ENCODE measurements around the gene DNAJA3.
A peak's percentile ranks its signal among the peaks of the same experiment; 100 is the strongest.

DNAJA3 gene

DNA sequence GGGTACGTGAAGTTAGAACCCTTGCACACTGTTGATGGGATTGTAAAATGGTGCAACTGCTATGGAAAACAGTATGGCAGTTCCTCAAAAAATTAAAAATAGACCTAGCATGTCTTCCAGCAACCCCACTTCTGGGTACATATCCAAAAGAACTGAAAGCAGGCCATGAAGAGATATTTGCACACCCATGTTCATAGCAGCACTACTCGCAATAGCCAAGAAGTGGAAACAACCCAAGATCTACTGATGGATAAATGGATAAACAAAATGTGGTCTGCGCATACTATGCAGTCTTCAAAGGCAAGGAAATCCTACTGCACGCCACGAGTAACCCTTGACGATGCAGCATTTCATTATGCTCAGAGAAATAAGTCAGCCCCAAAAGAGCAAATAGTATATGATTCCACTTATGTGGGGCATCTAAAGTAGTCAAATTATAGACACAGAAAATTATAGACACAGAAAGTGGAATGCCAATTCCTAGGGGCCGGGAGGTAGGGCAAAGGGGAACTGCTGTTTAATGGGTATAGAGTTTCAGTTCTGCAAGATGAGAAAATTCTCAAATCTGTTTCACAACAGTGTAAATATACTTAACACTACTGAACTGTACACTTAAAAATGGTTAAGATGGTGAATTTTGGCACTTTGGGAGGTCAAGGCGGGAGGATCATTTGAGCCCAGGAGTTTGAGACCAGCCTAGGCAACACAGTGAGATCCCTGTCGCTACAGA, 26.5 kb upstream of the DNAJA3 start:
- DNase-seq, result no peak
- no peaks in the 10 kb centered on the region for H3K27me3 ChIP-seq (replicated peaks; ENCODE audit: control insufficient read depth, insufficient read depth, low read length, poor library complexity, severe bottlenecking)
- H3K4me3 ChIP-seq (ENCODE audit: insufficient read depth, low read depth, low read length, poor library complexity, severe bottlenecking), result no peak overlapping the region
- peaks cover 4% of the 10 kb centered on the region for H3K4me1 ChIP-seq (ENCODE audit: control insufficient read depth, insufficient read depth, low read length, poor library complexity, severe bottlenecking)
- H3K27ac ChIP-seq (ENCODE audit: insufficient read depth, low read length, poor library complexity, severe bottlenecking), result no peak overlapping the region
- H3K36me3 ChIP-seq (ENCODE audit: control insufficient read depth, insufficient read depth, low read length), result peaks cover 79% of the 10 kb centered on the region
- H3K9me3 ChIP-seq (ENCODE audit: control insufficient read depth, low read length), result no peaks in the 10 kb centered on the region

GRCh38 chr16:4401094-4401501, 24.6 kb upstream of the DNAJA3 start:
- no peak for DNase-seq
- no peak overlapping the region for H3K4me3 ChIP-seq (ENCODE audit: insufficient read depth, low read depth, low read length, poor library complexity, severe bottlenecking)
- no peaks in the 10 kb centered on the region for H3K27me3 ChIP-seq (replicated peaks; ENCODE audit: control insufficient read depth, insufficient read depth, low read length, poor library complexity, severe bottlenecking)
- no peaks in the 10 kb centered on the region for H3K9me3 ChIP-seq (ENCODE audit: control insufficient read depth, low read length)
- peaks cover 4% of the 10 kb centered on the region for H3K4me1 ChIP-seq (ENCODE audit: control insufficient read depth, insufficient read depth, low read length, poor library complexity, severe bottlenecking)
- H3K36me3 ChIP-seq (ENCODE audit: control insufficient read depth, insufficient read depth, low read length), result peaks cover 81% of the 10 kb centered on the region
- H3K27ac ChIP-seq (ENCODE audit: insufficient read depth, low read length, poor library complexity, severe bottlenecking), result no peak overlapping the region

DNA sequence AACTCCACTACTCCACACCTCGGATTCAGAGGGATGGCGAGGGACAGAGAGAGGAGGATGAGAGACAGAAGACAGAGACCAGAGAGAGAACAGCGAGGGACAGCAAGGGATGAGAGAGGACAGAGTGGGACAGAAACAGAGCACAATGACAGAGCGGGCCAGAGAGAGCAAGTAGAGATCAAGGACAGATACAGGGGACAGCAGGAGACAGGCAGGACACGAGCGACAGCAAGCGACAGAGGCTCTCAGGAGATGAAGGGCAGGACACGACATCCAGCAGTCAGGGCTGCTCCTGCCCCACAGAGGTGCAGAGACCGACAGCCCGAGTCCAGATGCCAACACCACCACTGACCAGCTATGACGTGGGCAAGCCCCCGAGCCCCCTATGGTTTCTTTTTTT, 24.2 kb upstream of the DNAJA3 start:
- no peak for DNase-seq
- no peaks in the 10 kb centered on the region for H3K27me3 ChIP-seq (replicated peaks; ENCODE audit: control insufficient read depth, insufficient read depth, low read length, poor library complexity, severe bottlenecking)
- H3K4me3 ChIP-seq (ENCODE audit: insufficient read depth, low read depth, low read length, poor library complexity, severe bottlenecking), result no peak overlapping the region
- peaks cover 4% of the 10 kb centered on the region for H3K4me1 ChIP-seq (ENCODE audit: control insufficient read depth, insufficient read depth, low read length, poor library complexity, severe bottlenecking)
- peaks cover 81% of the 10 kb centered on the region for H3K36me3 ChIP-seq (ENCODE audit: control insufficient read depth, insufficient read depth, low read length)
- no peak overlapping the region for H3K27ac ChIP-seq (ENCODE audit: insufficient read depth, low read length, poor library complexity, severe bottlenecking)
- H3K9me3 ChIP-seq (ENCODE audit: control insufficient read depth, low read length), result no peaks in the 10 kb centered on the region

GRCh38 chr16:4402439-4403132, 23.1 kb upstream of the DNAJA3 start:
- H3K36me3 ChIP-seq (ENCODE audit: control insufficient read depth, insufficient read depth, low read length), result peaks cover 89% of the 10 kb centered on the region
- H3K27me3 ChIP-seq (replicated peaks; ENCODE audit: control insufficient read depth, insufficient read depth, low read length, poor library complexity, severe bottlenecking), result no peaks in the 10 kb centered on the region
- H3K4me1 ChIP-seq (ENCODE audit: control insufficient read depth, insufficient read depth, low read length, poor library complexity, severe bottlenecking), result peaks cover 4% of the 10 kb centered on the region
- H3K9me3 ChIP-seq (ENCODE audit: control insufficient read depth, low read length), result no peaks in the 10 kb centered on the region
- H3K27ac ChIP-seq (ENCODE audit: insufficient read depth, low read length, poor library complexity, severe bottlenecking), result peak overlapping the region; percentile 13
- H3K4me3 ChIP-seq (ENCODE audit: insufficient read depth, low read depth, low read length, poor library complexity, severe bottlenecking), result no peak overlapping the region
- peak in 2 of 3 donors; percentile 30 to 50 for DNase-seq

GRCh38 chr16:4403133-4403949, 22.3 kb upstream of the DNAJA3 start:
- H3K36me3 ChIP-seq (ENCODE audit: control insufficient read depth, insufficient read depth, low read length), result peaks cover 90% of the 10 kb centered on the region
- peaks cover 4% of the 10 kb centered on the region for H3K4me1 ChIP-seq (ENCODE audit: control insufficient read depth, insufficient read depth, low read length, poor library complexity, severe bottlenecking)
- peak overlapping the region; percentile 13 for H3K27ac ChIP-seq (ENCODE audit: insufficient read depth, low read length, poor library complexity, severe bottlenecking)
- H3K9me3 ChIP-seq (ENCODE audit: control insufficient read depth, low read length), result no peaks in the 10 kb centered on the region
- no peak overlapping the region for H3K4me3 ChIP-seq (ENCODE audit: insufficient read depth, low read depth, low read length, poor library complexity, severe bottlenecking)
- H3K27me3 ChIP-seq (replicated peaks; ENCODE audit: control insufficient read depth, insufficient read depth, low read length, poor library complexity, severe bottlenecking), result no peaks in the 10 kb centered on the region
- DNase-seq, result no peak

GRCh38 chr16:4404247-4404966, 21.3 kb upstream of the DNAJA3 start:
- Histone ChIP-seq H3K36me3 (ENCODE audit: control insufficient read depth, insufficient read depth, low read length) (peaks cover 91% of the 10 kb centered on the region), H3K27ac (ENCODE audit: insufficient read depth, low read length, poor library complexity, severe bottlenecking) (peak overlapping the region; percentile 14), H3K27me3 (replicated peaks; ENCODE audit: control insufficient read depth, insufficient read depth, low read length, poor library complexity, severe bottlenecking) (no peaks in the 10 kb centered on the region), H3K4me1 (ENCODE audit: control insufficient read depth, insufficient read depth, low read length, poor library complexity, severe bottlenecking) (peaks cover 4% of the 10 kb centered on the region), H3K4me3 (ENCODE audit: insufficient read depth, low read depth, low read length, poor library complexity, severe bottlenecking) (no peak overlapping the region), H3K9me3 (ENCODE audit: control insufficient read depth, low read length) (no peaks in the 10 kb centered on the region)
- no peak for DNase-seq

GRCh38 chr16:4404967-4405696, 20.5 kb upstream of the DNAJA3 start:
- peaks cover 91% of the 10 kb centered on the region for H3K36me3 ChIP-seq (ENCODE audit: control insufficient read depth, insufficient read depth, low read length)
- H3K27me3 ChIP-seq (replicated peaks; ENCODE audit: control insufficient read depth, insufficient read depth, low read length, poor library complexity, severe bottlenecking), result no peaks in the 10 kb centered on the region
- H3K9me3 ChIP-seq (ENCODE audit: control insufficient read depth, low read length), result no peaks in the 10 kb centered on the region
- no peak overlapping the region for H3K4me3 ChIP-seq (ENCODE audit: insufficient read depth, low read depth, low read length, poor library complexity, severe bottlenecking)
- no peak for DNase-seq
- H3K4me1 ChIP-seq (ENCODE audit: control insufficient read depth, insufficient read depth, low read length, poor library complexity, severe bottlenecking), result peaks cover 4% of the 10 kb centered on the region
- no peak overlapping the region for H3K27ac ChIP-seq (ENCODE audit: insufficient read depth, low read length, poor library complexity, severe bottlenecking)

DNA sequence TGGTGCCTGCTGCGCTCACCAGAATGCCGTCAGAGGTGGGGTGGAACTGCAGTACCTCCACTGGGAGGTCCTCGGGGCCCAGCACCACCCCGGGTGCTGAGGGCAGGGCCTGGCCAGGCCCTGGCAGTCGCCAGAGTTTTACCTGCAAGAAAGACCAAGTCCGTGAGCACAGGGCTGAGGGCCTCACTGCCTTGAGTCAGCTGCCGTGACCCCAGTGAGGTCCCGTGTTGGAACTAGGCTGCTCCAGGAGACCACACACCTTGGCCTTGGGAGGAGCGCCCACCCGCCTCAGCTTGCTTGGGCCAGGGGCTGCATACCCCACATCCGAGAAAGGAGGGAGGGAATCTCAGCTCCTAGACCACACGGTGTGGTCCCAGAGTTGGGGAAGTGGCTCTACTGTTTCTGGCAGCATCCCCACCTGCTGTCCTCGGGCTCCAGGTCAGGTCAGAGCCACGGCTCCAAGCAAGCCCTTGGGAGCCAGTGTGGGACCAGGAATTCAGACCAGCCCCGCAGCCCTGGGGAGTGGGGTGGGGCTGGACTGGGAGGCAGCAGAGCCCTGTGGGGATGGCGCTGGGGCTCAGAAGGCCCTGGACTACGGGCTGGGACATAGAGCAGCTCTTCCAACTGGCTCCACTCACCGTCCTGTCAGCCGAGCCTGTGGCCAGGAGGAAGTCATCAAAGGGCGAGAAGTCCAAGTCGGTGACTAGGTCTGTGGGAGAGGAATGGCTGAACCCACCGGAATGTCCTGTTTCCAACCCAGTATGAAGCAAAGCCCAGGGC, 17.9 kb upstream of the DNAJA3 start:
- H3K27ac ChIP-seq (ENCODE audit: insufficient read depth, low read length, poor library complexity, severe bottlenecking), result no peak overlapping the region
- H3K9me3 ChIP-seq (ENCODE audit: control insufficient read depth, low read length), result no peaks in the 10 kb centered on the region
- DNase-seq, result no peak
- H3K27me3 ChIP-seq (replicated peaks; ENCODE audit: control insufficient read depth, insufficient read depth, low read length, poor library complexity, severe bottlenecking), result no peaks in the 10 kb centered on the region
- peaks cover 94% of the 10 kb centered on the region for H3K36me3 ChIP-seq (ENCODE audit: control insufficient read depth, insufficient read depth, low read length)
- H3K4me3 ChIP-seq (ENCODE audit: insufficient read depth, low read depth, low read length, poor library complexity, severe bottlenecking), result no peak overlapping the region
- peaks cover 5% of the 10 kb centered on the region for H3K4me1 ChIP-seq (ENCODE audit: control insufficient read depth, insufficient read depth, low read length, poor library complexity, severe bottlenecking)

DNA sequence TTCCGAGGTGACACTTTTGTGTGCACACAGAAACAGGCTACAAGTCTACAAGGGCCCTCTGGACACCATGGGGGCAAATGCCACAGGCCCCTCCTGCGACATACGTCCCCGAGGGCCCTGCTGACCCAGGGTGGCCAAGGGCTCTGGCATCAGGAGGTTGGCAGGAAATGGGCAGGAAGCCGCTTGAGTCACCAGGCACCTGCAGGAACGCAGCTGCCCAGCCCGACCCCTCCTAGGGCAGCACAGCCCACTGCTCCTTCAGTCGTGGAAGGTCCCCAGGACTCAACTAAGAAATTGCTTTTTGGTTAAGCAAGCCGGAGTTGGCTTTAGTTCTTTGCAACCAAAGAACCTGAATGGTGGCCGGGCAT, 17.4 kb upstream of the DNAJA3 start:
- DNase-seq, result no peak
- no peaks in the 10 kb centered on the region for H3K27me3 ChIP-seq (replicated peaks; ENCODE audit: control insufficient read depth, insufficient read depth, low read length, poor library complexity, severe bottlenecking)
- H3K27ac ChIP-seq (ENCODE audit: insufficient read depth, low read length, poor library complexity, severe bottlenecking), result no peak overlapping the region
- no peak overlapping the region for H3K4me3 ChIP-seq (ENCODE audit: insufficient read depth, low read depth, low read length, poor library complexity, severe bottlenecking)
- H3K36me3 ChIP-seq (ENCODE audit: control insufficient read depth, insufficient read depth, low read length), result peaks cover 94% of the 10 kb centered on the region
- H3K4me1 ChIP-seq (ENCODE audit: control insufficient read depth, insufficient read depth, low read length, poor library complexity, severe bottlenecking), result peaks cover 7% of the 10 kb centered on the region
- H3K9me3 ChIP-seq (ENCODE audit: control insufficient read depth, low read length), result no peaks in the 10 kb centered on the region

Measured in effector memory CD4-positive, alpha-beta T cell (primary cell).